Prostate gland (tissue), 2 donors: Measurements from ENCODE around the gene MIF.
"Not testable (repeated sequence)": the region's sequence is repeated elsewhere in the genome, so short reads cannot be mapped to it uniquely, and the experiment has no call there.

ENCODE experiments used
- POLR2A ChIP-seq: fragments of 450-650 bp; IDR thresholded peaks from one replicate; pipeline ENCODE4 v1.6.1; 2016; ENCODE audit warnings: antibody characterized with exemption, mild to moderate bottlenecking
- TF ChIP-seq, protein P1 (sequence below), 4 experiments: fragments of 200-600 bp in 2 of 4; fragments of 450-650 bp in 2 of 4; sonication (generic) in 2 of 4; IDR thresholded peaks; 1 replicate in 3 of 4; 2 replicates in 1 of 4; pipeline ENCODE4 v1.5.1; 2016 to 2019; ENCODE audit warnings: antibody characterized with exemption in 4 of 4, mild to moderate bottlenecking in 2 of 4, moderate library complexity in 2 of 4

DNA sequence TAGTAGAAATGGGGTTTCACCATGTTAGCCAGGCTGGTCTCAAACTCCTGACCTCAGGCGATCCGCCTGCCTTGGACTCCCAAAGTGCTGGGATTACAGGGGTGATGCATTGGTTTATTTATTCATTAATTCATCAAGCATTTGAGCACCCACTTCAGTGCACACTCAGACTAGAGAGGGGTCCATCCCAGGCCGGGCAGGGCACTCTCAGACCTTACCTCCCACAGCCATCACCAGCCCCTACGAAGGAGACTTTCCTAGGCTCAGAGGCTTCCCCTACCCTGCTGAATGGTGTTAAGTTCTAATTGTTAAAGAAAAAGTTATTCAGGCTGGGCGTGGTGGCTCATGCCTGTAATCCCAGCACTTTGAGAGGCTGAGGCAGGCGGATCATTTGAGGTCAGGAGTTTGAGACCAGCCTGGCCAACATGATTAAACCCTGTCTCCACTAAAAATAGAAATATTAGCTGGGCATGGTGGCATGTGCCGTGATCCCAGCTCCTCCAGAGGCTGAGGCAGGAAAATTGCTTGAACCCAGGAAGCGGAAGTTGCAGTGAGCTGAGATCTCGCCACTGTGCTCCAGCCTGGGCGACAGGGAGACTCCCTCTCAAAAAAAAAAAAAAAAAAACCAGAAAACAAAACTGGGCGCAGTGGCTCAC is 29.6 kb upstream of the MIF start:
- TF ChIP-seq, protein P1, sequence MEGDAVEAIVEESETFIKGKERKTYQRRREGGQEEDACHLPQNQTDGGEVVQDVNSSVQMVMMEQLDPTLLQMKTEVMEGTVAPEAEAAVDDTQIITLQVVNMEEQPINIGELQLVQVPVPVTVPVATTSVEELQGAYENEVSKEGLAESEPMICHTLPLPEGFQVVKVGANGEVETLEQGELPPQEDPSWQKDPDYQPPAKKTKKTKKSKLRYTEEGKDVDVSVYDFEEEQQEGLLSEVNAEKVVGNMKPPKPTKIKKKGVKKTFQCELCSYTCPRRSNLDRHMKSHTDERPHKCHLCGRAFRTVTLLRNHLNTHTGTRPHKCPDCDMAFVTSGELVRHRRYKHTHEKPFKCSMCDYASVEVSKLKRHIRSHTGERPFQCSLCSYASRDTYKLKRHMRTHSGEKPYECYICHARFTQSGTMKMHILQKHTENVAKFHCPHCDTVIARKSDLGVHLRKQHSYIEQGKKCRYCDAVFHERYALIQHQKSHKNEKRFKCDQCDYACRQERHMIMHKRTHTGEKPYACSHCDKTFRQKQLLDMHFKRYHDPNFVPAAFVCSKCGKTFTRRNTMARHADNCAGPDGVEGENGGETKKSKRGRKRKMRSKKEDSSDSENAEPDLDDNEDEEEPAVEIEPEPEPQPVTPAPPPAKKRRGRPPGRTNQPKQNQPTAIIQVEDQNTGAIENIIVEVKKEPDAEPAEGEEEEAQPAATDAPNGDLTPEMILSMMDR (IDR thresholded peaks at IDR 0.05) = not testable (repeated sequence)
- not testable (repeated sequence) for TF ChIP-seq POLR2A
